Hematopoietic multipotent progenitor cell treated with erythropoietin and hydrocortisone succinate and interleukin-3 and kit ligand, for 15 days (in vitro differentiated cells): Measurements from ENCODE around the gene LRP1B.

Experiments used
- DNase-seq: peaks from one replicate; pipeline ENCODE4 v3.0.0-alpha.2; 2015; ENCODE audit warnings: low spot score

The LRP1B gene

GRCh38 chr2:141666191-141666590 lies 464.6 kb downstream of the LRP1B start:
- no peak for DNase-seq

GRCh38 chr2:141660232-141660631 lies 470.6 kb downstream of the LRP1B start:
- no peak for DNase-seq

GRCh38 chr2:141654311-141654710 lies 476.5 kb downstream of the LRP1B start:
- no peak for DNase-seq

GRCh38 chr2:141653184-141653583 lies 477.6 kb downstream of the LRP1B start:
- no peak for DNase-seq

GRCh38 chr2:141652308-141652707 lies 478.5 kb downstream of the LRP1B start:
- DNase-seq: no peak

GRCh38 chr2:141647353-141647752 lies 483.5 kb downstream of the LRP1B start:
- no peak for DNase-seq

GRCh38 chr2:141641462-141641861 lies 489.4 kb downstream of the LRP1B start:
- DNase-seq: no peak

- no peak for DNase-seq
Observed at GRCh38 chr2:141639809-141640208, 491.0 kb downstream of the LRP1B start.

- no peak for DNase-seq
Observed at GRCh38 chr2:141633132-141633531, 497.7 kb downstream of the LRP1B start.

GRCh38 chr2:141630407-141630930 lies 500.3 kb downstream of the LRP1B start:
- no peak for DNase-seq

- no peak for DNase-seq
Observed at GRCh38 chr2:141620372-141620771, 510.4 kb downstream of the LRP1B start.

GRCh38 chr2:141618457-141618856 lies 512.4 kb downstream of the LRP1B start:
- DNase-seq: no peak

- no peak for DNase-seq
Observed at GRCh38 chr2:141611981-141612380, 518.8 kb downstream of the LRP1B start.

- no peak for DNase-seq
Observed at GRCh38 chr2:141611176-141611571, 519.6 kb downstream of the LRP1B start.

- DNase-seq: no peak
Observed at GRCh38 chr2:141610564-141611175, 520.1 kb downstream of the LRP1B start.

GRCh38 chr2:141605163-141605562 lies 525.7 kb downstream of the LRP1B start:
- no peak for DNase-seq

GRCh38 chr2:141601511-141602152 lies 529.2 kb downstream of the LRP1B start:
- DNase-seq: no peak

GRCh38 chr2:141599721-141600120 lies 531.1 kb downstream of the LRP1B start:
- DNase-seq: no peak

GRCh38 chr2:141598982-141599381 lies 531.8 kb downstream of the LRP1B start:
- DNase-seq: no peak

- DNase-seq: no peak
Observed at GRCh38 chr2:141595316-141595920, 535.4 kb downstream of the LRP1B start.

- DNase-seq: no peak
Observed at GRCh38 chr2:141591787-141592186, 539.0 kb downstream of the LRP1B start.

GRCh38 chr2:141590620-141591019 lies 540.2 kb downstream of the LRP1B start:
- DNase-seq: no peak

- DNase-seq: no peak
Observed at GRCh38 chr2:141589314-141589713, 541.5 kb downstream of the LRP1B start.
